ENCODE measurements around the gene PPP1R37.

- no peak for TF ChIP-seq EZH2 (IDR thresholded peaks at IDR 0.05; ENCODE audit: borderline replicate concordance)
- TF ChIP-seq CTCF (IDR thresholded peaks at IDR 0.05; ENCODE audit: poor library complexity), result no peak
Measured at GRCh38 chr19:45094707-45095106, 1.7 kb downstream of the PPP1R37 start.
